GM10248 (cell line): ENCODE measurements around the gene ZNF549.
"Not testable (repeated sequence)": the region's sequence is repeated elsewhere in the genome, so short reads cannot be mapped to it uniquely, and the experiment has no call there.

Experiments used
- CTCF ChIA-PET: fragments of 300-600 bp; sonication (Branson Sonifier 250); formaldehyde crosslinking; extraction: SDS; loops from one replicate; lab custom pipeline; 2021; ENCODE audit warnings: antibody characterized with exemption; lab: Yijun Ruan, JAX
- POLR2A ChIA-PET: fragments of 350-650 bp; sonication (Branson Sonifier 250); formaldehyde crosslinking; extraction: SDS; loops from one replicate; lab custom pipeline; 2020; ENCODE audit warnings: antibody characterized with exemption; lab: Yijun Ruan, JAX
- DNase-seq: peaks from one replicate; pipeline ENCODE4 v3.0.0; 2012; ENCODE audit errors: extremely low spot score
- TF ChIP-seq, protein P1 (sequence below): IDR thresholded peaks from 2 replicates; pipeline ENCODE4 v1.5.1; 2012; ENCODE audit warnings: mild to moderate bottlenecking, low read depth; ENCODE audit errors: extremely low read depth, missing control alignments, control extremely low read depth

The ZNF549 gene

DNA sequence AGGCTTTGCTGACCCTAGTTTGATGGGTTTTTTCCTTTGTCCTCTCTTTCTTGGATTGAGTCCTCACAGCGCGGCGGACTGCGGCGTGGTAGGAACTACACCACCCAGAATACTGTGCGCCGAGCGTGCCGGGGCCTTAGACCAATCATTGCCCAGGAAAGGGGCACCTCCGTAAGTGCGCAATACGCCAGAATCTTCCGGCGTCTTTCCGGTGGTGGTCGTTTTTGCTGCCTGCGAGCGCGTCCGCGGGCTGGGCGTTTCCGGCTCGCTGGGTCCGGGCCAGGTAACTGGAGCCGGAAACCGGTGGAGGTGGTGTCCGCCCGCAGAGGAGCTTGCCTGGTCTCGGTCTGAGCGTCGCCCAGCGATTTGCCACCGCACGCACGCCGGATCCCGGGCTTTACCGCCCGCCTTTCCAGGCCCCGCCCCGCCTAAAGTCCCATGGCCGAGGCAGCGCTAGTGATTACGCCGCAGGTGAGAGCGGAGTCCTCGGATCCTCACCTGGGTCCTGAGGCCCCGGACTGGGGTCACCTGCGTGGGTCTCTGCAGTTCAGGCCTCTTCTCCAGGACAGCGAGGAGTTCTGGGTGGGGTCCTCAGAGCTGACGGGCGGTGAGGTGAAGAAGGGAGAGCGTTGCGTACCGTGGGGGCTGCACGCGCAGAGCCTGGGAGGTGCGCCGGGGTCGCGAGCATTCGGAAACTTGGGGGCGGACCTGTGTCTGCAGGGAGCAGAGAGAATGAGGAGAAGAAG is at the start of gene ZNF549:
ZNF549 (plus strand) TSS at position 221 of the 746 bp plus-strand sequence; CDS start at position 439, 218 bp downstream.
- CTCF ChIA-PET = no interaction called here
- peak; percentile 95 for DNase-seq
- TF ChIP-seq, protein P1, sequence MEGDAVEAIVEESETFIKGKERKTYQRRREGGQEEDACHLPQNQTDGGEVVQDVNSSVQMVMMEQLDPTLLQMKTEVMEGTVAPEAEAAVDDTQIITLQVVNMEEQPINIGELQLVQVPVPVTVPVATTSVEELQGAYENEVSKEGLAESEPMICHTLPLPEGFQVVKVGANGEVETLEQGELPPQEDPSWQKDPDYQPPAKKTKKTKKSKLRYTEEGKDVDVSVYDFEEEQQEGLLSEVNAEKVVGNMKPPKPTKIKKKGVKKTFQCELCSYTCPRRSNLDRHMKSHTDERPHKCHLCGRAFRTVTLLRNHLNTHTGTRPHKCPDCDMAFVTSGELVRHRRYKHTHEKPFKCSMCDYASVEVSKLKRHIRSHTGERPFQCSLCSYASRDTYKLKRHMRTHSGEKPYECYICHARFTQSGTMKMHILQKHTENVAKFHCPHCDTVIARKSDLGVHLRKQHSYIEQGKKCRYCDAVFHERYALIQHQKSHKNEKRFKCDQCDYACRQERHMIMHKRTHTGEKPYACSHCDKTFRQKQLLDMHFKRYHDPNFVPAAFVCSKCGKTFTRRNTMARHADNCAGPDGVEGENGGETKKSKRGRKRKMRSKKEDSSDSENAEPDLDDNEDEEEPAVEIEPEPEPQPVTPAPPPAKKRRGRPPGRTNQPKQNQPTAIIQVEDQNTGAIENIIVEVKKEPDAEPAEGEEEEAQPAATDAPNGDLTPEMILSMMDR = no peak
- POLR2A ChIA-PET = no interaction called here

DNA sequence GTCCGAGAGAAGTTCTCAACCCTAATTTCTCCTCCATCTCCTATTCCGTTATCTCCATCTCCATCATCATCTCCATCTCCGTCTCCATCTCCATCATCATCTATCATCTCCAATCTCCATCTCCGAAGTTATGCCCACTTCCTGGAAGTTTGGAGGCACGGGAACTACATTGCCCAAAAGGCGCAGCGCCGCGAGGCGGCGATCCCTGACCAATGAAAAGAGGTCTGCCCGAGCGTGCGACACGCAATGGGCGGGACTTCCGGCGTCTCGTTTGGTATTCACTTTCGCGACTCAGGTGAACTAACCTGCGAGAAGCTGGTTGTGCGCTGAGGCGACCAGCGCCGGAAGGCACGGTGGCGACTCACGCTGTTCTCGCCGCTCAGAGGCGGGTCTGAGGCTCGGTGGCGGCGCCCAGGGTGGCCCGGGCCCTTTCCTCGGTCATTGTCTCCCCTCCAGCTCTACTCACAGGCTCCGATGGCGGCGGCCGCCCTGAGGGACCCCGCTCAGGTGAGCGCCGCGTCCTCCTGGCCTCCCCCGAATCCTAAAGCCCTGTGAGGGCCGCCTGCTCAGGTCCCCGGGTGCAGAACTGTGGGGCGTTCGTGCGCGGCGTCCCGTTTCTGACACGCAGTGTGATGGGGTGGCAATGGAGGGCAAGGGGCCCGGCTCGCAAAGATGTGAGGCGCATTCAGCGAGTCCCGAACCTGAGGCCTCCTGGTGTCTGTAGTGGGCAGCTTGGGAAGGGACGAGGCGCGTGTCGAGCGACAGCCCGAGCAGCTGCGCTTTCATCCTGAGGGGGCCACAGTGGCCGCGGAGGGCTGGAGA is 39.5 kb upstream of the ZNF549 start, which contains the start of gene ZNF419:
ZNF419 (plus strand) TSS at position 274 of the 822 bp plus-strand sequence; CDS start at position 475, 201 bp downstream.
- CTCF ChIA-PET, POLR2A ChIA-PET: not testable (repeated sequence)
- peak; percentile 93 for DNase-seq

DNA sequence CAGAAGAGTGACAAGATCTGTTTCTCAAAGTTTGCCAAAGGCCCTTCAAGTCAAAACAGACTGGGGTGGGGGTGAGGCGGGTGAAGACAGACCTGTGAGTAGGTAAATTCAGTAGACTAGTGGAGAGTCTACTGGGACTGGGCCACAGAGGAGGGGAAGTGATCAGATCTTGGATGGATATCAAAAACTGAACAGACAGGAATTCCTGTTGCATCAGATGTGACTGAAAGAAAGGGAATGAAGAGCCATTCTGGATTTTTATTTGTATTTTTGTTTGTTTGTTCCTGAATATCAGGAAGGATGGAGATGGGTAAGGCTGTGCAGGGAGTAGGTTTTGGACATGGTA is 38.9 kb upstream of the ZNF549 start:
- CTCF ChIA-PET, POLR2A ChIA-PET, DNase-seq: not testable (repeated sequence)

DNA sequence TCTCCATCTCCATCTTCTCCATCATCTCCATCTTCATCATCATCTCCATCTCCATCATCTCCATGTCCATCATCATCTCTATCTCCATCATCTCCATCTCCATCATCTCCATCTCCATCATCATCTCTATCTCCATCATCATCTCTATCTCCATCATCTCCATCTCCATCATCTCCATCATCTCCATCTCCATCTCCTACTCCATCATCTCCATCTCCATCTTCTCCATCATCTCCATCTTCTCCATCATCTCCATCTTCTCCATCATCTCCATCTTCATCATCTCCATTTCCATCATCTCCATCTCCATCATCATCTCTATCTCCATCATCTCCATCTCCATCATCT is 27.9 kb upstream of the ZNF549 start:
- CTCF ChIA-PET, DNase-seq: not testable (repeated sequence)
- POLR2A ChIA-PET = interaction anchor here (0.7 kb wide), 1 partner anchor 60 kb away, joined by 3 read pairs; no protein-coding TSS in a partner anchor

DNA sequence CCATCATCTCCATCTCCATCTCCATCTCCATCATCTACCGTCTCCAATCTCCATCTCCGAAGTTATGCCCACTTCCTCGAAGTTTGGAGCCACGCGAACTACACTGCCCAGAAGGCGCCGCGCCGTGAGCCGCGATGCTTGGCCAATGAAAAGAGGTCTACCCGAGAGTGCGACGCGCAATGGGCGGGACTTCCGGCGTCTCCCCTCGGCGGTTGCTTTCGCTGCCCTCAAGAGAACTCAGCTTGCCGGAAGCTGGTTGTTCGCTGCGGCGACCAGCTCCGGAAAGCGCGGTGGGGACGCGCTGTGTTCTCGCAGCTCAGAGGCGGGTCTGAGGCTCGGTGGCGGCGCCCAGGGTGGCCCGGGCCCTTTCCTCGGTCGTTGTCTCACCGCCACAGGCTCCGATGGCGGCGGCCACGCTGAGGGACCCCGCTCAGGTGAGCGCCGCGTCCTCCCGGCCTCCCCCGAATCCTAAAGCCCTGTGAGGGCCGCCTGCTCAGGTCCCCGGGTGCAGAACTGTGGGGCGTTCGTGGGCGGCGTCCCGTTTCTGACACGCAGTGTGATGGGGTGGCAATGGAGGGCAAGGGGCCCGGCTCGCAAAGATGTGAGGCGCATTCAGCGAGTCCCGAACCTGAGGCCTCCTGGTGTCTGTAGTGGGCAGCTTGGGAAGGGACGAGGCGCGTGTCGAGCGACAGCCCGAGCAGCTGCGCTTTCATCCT is 27.3 kb upstream of the ZNF549 start, which contains the start of gene ZNF773:
ZNF773 (plus strand) TSS at position 259 of the 716 bp plus-strand sequence; CDS start at position 402, 143 bp downstream.
- peak; percentile 96 for DNase-seq
- POLR2A ChIA-PET = interaction anchor here (0.7 kb wide), 1 partner anchor 59 kb away, joined by 3 read pairs; no protein-coding TSS in a partner anchor
- CTCF ChIA-PET = not testable (repeated sequence)

DNA sequence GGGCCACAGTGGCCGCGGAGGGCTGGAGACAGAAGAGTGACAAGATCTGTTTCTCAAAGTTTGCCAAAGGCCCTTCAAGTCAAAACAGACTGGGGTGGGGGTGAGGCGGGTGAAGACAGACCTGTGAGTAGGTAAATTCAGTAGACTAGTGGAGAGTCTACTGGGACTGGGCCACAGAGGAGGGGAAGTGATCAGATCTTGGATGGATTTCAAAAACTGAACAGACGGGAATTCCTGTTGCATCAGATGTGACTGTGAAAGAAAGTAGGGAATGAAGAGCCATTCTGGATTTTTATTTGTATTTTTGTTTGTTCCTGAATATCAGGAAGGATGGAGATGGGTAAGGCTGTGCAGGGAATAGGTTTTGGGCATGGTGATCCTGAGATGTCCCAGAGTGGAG is 26.8 kb upstream of the ZNF549 start:
- POLR2A ChIA-PET = interaction anchor here (0.5 kb wide), 1 partner anchor 370 kb away, joined by 5 read pairs; no protein-coding TSS in a partner anchor
- DNase-seq, CTCF ChIA-PET: not testable (repeated sequence)

DNA sequence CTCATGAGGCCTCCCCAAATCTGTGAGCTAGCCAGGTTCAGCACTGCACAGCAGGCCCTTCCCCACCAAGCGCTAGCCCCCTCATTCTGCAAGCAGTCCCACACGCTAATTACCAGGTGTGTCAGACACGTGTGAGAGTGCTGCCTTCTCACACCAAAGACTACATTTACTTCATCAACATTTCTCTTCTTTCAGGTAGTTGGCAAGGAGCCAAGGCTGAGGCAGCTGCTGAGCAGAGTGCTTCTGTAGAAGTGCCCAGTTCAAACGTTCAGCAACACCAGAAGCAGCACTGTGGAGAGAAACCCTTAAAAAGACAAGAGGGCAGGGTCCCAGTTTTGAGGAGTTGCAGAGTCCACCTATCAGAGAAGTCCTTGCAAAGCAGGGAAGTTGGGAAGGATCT is 21.0 kb upstream of the ZNF549 start:
- TF ChIP-seq, protein P1 = no peak
- no peak for DNase-seq
- ChIA-PET POLR2A (no interaction called here), CTCF (no interaction called here)

DNA sequence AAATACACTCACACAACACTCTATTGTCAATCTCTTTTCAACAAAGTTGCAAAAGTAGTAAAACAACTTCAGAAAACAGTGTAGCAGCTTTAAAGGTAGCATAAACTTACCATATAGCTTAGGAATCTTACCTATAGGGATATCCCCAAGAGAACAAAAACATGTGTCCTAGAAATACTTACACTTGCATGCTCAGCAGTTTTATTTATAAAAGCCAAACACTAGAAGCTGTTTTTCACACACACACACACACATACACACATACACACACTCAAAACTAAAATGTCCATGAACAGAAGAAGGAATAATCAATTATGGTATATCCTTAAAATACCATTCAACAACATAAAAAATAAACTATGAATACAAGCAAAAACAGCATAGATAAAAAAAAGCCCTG is 15.7 kb upstream of the ZNF549 start:
- CTCF ChIA-PET = interaction anchor here (1.2 kb wide), 1 partner anchor 21 kb away, joined by 3 read pairs; no protein-coding TSS in a partner anchor
- no peak for DNase-seq
- TF ChIP-seq, protein P1 = no peak
- POLR2A ChIA-PET = no interaction called here

DNA sequence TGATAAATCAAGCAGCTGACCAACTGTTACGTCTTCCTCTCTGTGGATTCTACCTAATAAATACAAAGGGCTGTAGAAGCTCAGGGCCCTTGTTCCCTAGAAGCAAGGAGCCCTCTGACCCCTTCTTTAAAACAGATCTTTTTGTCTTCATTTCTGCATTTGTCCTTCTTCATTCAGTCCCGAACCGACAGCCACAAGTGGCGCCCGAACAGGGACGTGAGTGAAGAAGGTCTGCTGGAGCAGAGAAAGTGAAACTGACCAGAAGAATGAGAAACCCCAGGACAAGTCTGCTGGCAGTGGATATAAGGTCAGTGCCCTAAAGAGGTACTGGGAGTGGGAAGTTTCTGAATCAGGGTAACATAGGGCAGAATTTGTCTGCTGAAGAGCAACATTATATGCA is 14.3 kb upstream of the ZNF549 start:
- CTCF ChIA-PET = no interaction called here
- no peak for DNase-seq
- TF ChIP-seq, protein P1 = no peak
- POLR2A ChIA-PET = no interaction called here
